Measurements from ENCODE around the gene ADGRF5.
"Not testable (repeated sequence)": the region's sequence is repeated elsewhere in the genome, so short reads cannot be mapped to it uniquely, and the experiment has no call there.

ADGRF5 gene

GRCh38 chr6:46888578-46888977 lies 33.2 kb downstream of the ADGRF5 start:
- no peak for DNase-seq (ENCODE audit: low read depth)

GRCh38 chr6:46888031-46888430 lies 33.7 kb downstream of the ADGRF5 start:
- DNase-seq (ENCODE audit: low read depth) = no peak

DNA sequence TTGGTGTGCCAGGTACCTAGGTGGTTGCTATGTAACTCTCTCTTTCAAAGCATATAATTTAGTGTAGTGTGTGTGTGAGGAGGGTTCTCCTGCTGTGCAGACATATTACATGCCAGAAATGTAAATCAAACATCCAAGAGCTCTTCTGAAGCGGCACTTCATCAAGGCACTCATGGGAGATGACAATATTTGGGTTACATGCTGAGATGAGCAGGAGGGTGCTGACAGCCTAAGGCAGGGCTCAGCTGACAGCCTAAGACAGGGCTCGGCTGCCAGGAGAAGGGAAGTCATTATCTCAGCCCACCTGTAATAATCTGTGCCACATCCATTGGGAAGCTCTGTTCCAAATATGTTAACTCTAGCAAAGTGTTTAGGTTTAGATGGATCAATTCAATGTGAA lies 39.1 kb downstream of the ADGRF5 start:
- DNase-seq (ENCODE audit: low read depth) = no peak

- no peak for DNase-seq (ENCODE audit: low read depth)
Measured at GRCh38 chr6:46879003-46879402, 42.7 kb downstream of the ADGRF5 start.

DNA sequence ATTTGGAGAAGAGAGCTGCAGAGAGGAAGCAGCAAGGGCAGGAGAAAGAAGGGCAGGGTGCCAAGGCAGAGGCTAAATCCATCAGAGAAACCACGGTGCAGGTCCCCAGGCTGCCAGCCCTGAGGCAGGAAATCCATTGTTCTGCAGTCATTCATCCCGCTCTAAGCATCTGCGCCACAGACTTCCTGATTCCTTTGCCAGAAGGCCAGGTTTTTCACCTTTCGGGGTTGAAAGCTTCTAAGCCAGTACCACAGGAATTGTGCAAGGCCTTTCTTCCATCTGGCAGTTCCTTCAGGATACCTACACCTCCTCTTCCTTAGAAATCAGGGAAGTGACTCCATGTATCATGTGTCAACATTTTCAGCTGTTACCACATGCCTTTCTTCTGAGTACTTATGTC lies 45.6 kb downstream of the ADGRF5 start:
- DNase-seq (ENCODE audit: low read depth) = no peak

- no peak for DNase-seq (ENCODE audit: low read depth)
Measured at GRCh38 chr6:46867411-46867810, 54.3 kb downstream of the ADGRF5 start.

DNA sequence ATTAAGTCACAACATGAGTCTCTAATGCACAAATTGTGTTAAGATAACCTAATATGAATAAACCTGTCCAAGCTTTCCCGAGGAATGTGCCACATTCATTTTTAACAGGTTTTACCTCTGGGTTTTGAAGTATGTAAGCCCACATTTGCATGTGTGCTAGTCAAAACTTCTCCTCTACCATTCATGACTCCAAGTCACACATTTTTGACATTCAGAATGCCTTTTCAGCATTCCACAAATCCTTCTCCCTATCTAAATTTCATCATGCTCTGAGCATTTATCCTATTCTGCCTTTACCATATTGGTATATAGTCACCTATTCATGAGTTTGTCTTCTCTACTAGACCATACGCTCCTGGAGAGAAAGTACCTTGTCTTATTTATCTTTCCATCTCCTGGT lies 56.5 kb downstream of the ADGRF5 start:
- DNase-seq (ENCODE audit: low read depth) = no peak

GRCh38 chr6:46863791-46864190 lies 57.9 kb downstream of the ADGRF5 start:
- DNase-seq (ENCODE audit: low read depth) = no peak

DNA sequence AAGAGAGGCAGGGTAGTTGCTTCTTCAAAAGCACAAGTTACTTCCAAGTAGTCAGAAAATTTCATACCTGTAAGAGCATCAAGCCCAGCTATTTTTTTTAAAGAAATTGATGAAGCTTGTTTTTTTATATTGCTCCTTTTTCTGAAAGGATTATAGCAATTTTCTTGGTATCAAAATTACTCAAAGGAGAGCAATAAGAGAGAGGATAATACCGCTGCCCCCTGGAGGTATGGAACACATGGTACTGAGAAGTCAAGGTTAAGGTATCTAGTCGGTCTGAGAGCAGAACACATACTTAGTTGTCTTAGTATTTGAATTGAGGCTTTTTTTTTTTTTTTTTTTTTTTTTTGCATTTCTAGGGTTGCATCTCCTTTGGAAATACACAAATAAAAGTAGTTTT lies 59.4 kb downstream of the ADGRF5 start:
- DNase-seq (ENCODE audit: low read depth) = no peak

- not testable (repeated sequence) for DNase-seq (ENCODE audit: low read depth)
Measured at GRCh38 chr6:46855966-46856365, 65.8 kb downstream of the ADGRF5 start.

GRCh38 chr6:46851576-46851975 lies 70.2 kb downstream of the ADGRF5 start:
- DNase-seq (ENCODE audit: low read depth) = not testable (repeated sequence)

GRCh38 chr6:46850792-46851191 lies 70.9 kb downstream of the ADGRF5 start:
- DNase-seq (ENCODE audit: low read depth) = no peak

DNA sequence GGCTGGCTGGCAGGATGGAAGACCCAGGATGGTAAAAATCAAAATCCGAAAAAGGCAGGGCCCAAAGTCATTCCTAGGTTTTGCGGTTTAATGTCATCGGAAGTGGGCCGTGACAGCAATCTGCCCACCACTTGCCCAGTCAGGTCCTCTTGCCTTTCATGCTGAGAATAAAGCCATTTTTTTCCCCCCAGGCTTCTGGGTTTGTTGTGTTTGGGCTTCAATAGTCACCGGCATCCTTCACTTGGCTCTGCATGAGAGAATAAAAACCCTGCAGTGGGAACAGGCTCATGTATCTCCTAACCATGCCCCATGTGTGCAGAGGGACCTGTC lies 72.4 kb downstream of the ADGRF5 start:
- DNase-seq (ENCODE audit: low read depth) = no peak

GRCh38 chr6:46848684-46849360 lies 72.9 kb downstream of the ADGRF5 start:
- DNase-seq (ENCODE audit: low read depth) = peak; percentile 35

GRCh38 chr6:46845126-46845525 lies 76.6 kb downstream of the ADGRF5 start:
- DNase-seq (ENCODE audit: low read depth) = no peak

DNA sequence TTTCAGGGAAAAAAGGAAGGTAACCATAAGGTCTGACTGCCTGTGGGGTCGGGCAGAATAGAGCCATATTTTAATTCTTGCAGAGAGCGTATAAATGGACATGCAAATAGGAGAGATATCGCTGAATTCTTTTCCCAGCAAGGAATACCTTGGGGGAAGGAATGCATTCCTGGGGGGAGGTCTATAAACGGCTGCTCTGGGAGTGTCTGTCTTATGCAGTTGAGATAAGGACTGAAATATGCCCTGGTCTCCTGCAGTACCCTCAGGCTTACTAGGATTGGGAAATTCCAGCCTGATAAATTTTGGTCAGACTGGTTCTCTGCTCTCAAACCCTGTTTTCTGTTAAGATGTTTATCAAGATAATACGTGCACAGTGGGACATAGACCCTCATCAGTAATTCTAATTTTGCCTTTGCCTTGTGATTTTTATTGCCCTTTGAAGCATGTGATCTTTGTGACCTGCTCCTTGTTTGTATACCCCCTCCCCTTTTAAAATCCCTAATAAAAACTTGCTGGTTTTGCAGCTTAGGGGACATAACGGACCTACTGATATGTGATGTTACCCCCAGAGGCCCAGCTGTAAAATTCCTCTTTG lies 79.4 kb downstream of the ADGRF5 start:
- not testable (repeated sequence) for DNase-seq (ENCODE audit: low read depth)

DNA sequence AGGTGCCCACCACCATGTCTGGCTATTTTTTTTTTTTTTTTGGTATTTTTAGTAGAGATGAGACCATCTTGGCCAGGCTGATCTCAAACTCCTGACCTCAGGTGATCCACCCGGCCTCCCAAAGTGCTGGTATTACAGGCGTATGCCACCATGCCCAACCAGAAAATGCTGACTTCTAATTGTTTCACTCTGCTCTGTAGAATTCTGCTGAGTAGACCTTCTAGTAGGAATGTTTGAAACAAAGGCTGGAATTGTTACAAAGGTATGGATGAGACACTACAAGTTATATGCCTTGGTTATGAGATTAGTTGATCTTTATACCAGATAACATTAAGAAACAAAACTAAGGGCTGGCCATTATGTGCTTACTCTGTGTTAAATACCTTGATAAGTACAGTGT lies 83.7 kb downstream of the ADGRF5 start:
- no peak for DNase-seq (ENCODE audit: low read depth)

- not testable (repeated sequence) for DNase-seq (ENCODE audit: low read depth)
Measured at GRCh38 chr6:46834991-46835390, 86.7 kb downstream of the ADGRF5 start.

GRCh38 chr6:46834257-46834916 lies 87.4 kb downstream of the ADGRF5 start:
- not testable (repeated sequence) for DNase-seq (ENCODE audit: low read depth)

DNA sequence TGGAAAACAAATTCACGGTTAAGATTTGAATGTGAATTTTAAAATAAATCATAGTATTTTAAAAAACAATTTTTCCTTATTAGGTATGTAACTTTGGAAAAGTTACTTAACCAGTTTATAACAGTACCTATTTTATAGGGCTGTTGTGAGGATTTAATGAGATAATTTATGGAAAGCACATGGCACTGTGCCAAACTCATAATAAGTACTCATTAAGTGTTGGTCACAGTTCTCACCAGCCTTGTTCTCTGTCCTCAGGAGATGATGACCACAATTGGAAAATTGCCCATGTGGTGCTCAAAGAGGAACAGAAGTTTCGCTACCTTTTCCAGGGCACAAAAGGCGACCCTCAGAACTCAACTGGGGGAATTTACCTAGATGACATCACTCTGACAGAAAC lies 88.9 kb downstream of the ADGRF5 start:
- no peak for DNase-seq (ENCODE audit: low read depth)

DNA sequence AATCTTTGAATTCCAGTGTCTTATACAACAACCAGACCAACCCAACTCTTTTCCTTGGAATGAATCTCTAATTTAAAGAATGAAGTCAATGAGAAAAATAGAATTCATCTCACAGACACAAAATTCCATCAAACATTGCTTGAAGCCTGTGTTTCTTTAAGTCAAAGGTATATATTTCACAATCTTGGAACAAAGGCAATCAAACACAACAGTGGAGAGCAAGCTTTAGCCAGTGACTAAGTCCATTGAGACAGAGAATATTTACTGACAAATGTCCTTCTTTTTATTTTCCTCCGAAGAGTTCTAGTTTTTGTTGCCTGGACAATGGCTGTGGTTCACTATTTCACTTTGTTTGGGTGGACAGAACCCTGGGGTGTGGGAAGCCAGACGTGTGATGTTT lies 92.8 kb downstream of the ADGRF5 start:
- no peak for DNase-seq (ENCODE audit: low read depth)

GRCh38 chr6:46821458-46821881 lies 100.3 kb downstream of the ADGRF5 start:
- DNase-seq (ENCODE audit: low read depth) = no peak

DNA sequence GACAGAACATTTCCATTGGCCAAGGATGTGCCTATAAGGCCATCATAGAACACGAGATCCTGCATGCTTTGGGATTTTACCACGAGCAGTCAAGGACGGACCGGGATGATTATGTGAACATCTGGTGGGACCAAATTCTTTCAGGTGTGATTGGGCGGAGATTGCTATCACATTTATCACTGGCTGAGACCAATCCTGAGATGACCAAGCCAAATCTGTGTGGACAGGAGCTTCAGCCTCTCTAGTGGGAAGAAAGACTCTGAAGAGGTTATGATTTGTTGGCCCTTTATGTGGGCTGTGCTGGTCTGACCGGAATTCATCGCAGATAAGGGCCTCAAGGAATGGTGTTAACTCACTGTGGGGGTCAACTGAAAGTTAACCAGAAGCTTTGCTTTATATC lies 102.2 kb downstream of the ADGRF5 start:
- DNase-seq (ENCODE audit: low read depth) = no peak

- no peak for DNase-seq (ENCODE audit: low read depth)
Measured at GRCh38 chr6:46816626-46817025, 105.1 kb downstream of the ADGRF5 start.

All from stimulated activated CD8-positive, alpha-beta memory T cell treated with anti-CD3 and anti-CD28 coated beads, Interleukin-7, amount 100 ng/mL, for 24 hours (primary cell).